ENCODE results near the gene TCHHL1. TPM values are rescaled to one million over a fixed set of nuclear protein-coding genes. Genes with fewer than 3 reads are reported as not detected.

TCHHL1 gene
- total and polyA plus RNA-seq, 2 of the 13 experiments (the other 11 are each of a cell fraction or from before 2014, with no cell fraction given) = not detected

DNA sequence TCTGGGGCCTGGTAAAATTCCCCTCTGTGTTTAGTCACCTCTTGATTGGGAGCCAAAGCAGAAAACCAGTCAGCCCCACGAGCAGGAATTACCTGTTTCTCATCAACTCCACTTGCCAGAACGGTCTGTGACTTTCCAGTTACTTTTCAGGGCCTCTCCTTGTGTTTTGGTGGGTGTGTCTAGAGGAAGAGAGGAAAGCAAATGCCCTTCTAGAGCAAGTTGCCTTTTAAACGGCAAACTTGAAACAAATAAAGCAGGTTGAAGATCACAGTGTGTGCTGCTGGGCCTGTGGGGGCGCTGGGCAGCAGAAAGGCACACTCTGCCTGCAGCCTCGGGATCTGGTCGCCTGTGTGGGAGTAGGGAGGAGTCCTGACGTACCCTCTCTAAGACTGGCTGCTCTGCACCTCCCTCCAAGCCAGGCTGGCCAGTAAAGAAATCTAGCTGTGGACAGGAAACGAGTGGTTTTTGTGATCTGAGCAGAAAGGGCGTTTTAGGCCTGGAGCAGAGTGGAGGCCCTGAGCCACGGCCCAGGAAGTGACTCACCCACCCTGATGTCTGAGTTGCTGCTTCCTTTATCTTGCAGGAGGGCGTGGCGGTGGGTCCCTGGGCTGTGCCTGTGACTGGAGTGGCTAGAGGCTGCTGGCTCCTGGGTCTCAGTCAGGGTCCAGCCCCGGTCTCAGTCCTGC lies 41.0 kb downstream of the TCHHL1 start (continued):
- TF ChIP-seq REL (CRISPR knock-in tag; conservative IDR thresholded peaks at IDR 0.05) (no peak), ZNF674 (CRISPR knock-in tag; IDR thresholded peaks at IDR 0.05; ENCODE audit: low read depth) (no peak), ZNF75D (CRISPR knock-in tag; IDR thresholded peaks at IDR 0.05; ENCODE audit: borderline replicate concordance) (no peak), POGZ (CRISPR knock-in tag; IDR thresholded peaks at IDR 0.05) (no peak), GTF2F1 (IDR thresholded peaks at IDR 0.05; ENCODE audit: low read length) (no peak), HNRNPUL1 (IDR thresholded peaks at IDR 0.05; ENCODE audit: low read depth, low read length) (no peak), SALL1 (CRISPR knock-in tag; IDR thresholded peaks at IDR 0.05) (peak; percentile 69), ZSCAN25 (CRISPR knock-in tag; IDR thresholded peaks at IDR 0.05) (no peak), NFE2L2 (IDR thresholded peaks at IDR 0.05; ENCODE audit: low read length) (no peak), ZNF577 (CRISPR knock-in tag; IDR thresholded peaks at IDR 0.05; ENCODE audit: borderline replicate concordance, low read depth) (no peak), ZNF10 (CRISPR knock-in tag; IDR thresholded peaks at IDR 0.05; ENCODE audit: borderline replicate concordance, low read depth) (no peak), SUZ12 (IDR thresholded peaks at IDR 0.05; ENCODE audit: low read depth, low read length) (no peak), ZNF543 (CRISPR knock-in tag; IDR thresholded peaks at IDR 0.05) (peak; percentile 59; the same call in 1 of the 2 replicates), ZNF619 (CRISPR knock-in tag; IDR thresholded peaks at IDR 0.05) (no peak)
- TF ChIP-seq, protein P1, sequence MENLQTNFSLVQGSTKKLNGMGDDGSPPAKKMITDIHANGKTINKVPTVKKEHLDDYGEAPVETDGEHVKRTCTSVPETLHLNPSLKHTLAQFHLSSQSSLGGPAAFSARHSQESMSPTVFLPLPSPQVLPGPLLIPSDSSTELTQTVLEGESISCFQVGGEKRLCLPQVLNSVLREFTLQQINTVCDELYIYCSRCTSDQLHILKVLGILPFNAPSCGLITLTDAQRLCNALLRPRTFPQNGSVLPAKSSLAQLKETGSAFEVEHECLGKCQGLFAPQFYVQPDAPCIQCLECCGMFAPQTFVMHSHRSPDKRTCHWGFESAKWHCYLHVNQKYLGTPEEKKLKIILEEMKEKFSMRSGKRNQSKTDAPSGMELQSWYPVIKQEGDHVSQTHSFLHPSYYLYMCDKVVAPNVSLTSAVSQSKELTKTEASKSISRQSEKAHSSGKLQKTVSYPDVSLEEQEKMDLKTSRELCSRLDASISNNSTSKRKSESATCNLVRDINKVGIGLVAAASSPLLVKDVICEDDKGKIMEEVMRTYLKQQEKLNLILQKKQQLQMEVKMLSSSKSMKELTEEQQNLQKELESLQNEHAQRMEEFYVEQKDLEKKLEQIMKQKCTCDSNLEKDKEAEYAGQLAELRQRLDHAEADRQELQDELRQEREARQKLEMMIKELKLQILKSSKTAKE (CRISPR knock-in tag; IDR thresholded peaks at IDR 0.05; ENCODE audit: borderline replicate concordance) = no peak
- TF ChIP-seq, protein P2, sequence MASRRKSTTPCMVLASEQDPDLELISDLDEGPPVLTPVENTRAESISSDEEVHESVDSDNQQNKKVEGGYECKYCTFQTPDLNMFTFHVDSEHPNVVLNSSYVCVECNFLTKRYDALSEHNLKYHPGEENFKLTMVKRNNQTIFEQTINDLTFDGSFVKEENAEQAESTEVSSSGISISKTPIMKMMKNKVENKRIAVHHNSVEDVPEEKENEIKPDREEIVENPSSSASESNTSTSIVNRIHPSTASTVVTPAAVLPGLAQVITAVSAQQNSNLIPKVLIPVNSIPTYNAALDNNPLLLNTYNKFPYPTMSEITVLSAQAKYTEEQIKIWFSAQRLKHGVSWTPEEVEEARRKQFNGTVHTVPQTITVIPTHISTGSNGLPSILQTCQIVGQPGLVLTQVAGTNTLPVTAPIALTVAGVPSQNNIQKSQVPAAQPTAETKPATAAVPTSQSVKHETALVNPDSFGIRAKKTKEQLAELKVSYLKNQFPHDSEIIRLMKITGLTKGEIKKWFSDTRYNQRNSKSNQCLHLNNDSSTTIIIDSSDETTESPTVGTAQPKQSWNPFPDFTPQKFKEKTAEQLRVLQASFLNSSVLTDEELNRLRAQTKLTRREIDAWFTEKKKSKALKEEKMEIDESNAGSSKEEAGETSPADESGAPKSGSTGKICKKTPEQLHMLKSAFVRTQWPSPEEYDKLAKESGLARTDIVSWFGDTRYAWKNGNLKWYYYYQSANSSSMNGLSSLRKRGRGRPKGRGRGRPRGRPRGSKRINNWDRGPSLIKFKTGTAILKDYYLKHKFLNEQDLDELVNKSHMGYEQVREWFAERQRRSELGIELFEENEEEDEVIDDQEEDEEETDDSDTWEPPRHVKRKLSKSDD (CRISPR knock-in tag; IDR thresholded peaks at IDR 0.05; ENCODE audit: low read depth) = no peak
- TF ChIP-seq, protein P3, sequence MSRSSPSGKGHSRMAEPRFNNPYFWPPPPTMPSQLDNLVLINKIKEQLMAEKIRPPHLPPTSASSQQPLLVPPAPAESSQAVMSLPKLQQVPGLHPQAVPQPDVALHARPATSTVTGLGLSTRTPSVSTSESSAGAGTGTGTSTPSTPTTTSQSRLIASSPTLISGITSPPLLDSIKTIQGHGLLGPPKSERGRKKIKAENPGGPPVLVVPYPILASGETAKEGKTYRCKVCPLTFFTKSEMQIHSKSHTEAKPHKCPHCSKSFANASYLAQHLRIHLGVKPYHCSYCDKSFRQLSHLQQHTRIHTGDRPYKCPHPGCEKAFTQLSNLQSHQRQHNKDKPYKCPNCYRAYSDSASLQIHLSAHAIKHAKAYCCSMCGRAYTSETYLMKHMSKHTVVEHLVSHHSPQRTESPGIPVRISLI (CRISPR knock-in tag; IDR thresholded peaks at IDR 0.05; ENCODE audit: borderline replicate concordance) = no peak
- TF ChIP-seq, protein P4, sequence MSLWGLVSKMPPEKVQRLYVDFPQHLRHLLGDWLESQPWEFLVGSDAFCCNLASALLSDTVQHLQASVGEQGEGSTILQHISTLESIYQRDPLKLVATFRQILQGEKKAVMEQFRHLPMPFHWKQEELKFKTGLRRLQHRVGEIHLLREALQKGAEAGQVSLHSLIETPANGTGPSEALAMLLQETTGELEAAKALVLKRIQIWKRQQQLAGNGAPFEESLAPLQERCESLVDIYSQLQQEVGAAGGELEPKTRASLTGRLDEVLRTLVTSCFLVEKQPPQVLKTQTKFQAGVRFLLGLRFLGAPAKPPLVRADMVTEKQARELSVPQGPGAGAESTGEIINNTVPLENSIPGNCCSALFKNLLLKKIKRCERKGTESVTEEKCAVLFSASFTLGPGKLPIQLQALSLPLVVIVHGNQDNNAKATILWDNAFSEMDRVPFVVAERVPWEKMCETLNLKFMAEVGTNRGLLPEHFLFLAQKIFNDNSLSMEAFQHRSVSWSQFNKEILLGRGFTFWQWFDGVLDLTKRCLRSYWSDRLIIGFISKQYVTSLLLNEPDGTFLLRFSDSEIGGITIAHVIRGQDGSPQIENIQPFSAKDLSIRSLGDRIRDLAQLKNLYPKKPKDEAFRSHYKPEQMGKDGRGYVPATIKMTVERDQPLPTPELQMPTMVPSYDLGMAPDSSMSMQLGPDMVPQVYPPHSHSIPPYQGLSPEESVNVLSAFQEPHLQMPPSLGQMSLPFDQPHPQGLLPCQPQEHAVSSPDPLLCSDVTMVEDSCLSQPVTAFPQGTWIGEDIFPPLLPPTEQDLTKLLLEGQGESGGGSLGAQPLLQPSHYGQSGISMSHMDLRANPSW (CRISPR knock-in tag; IDR thresholded peaks at IDR 0.05; ENCODE audit: borderline replicate concordance) = no peak
- TF ChIP-seq, protein P5, sequence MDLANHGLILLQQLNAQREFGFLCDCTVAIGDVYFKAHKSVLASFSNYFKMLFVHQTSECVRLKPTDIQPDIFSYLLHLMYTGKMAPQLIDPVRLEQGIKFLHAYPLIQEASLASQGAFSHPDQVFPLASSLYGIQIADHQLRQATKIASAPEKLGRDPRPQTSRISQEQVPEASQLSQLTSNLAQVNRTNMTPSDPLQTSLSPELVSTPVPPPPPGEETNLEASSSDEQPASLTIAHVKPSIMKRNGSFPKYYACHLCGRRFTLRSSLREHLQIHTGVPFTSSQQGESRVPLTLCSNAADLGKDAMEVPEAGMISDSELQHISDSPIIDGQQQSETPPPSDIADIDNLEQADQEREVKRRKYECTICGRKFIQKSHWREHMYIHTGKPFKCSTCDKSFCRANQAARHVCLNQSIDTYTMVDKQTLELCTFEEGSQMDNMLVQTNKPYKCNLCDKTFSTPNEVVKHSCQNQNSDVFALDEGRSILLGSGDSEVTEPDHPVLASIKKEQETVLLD (CRISPR knock-in tag; IDR thresholded peaks at IDR 0.05; ENCODE audit: low read depth) = no peak

All from HepG2 (cell line).